HepG2 (cell line): Measurements from ENCODE around the gene FJX1. TPM values are rescaled to one million over a fixed set of nuclear protein-coding genes. Genes with fewer than 3 reads are reported as not detected.
A peak's percentile ranks its signal among the peaks of the same experiment; 100 is the strongest.

Source experiments
- ATAD3A ChIP-seq: sonication (generic); formaldehyde crosslinking; IDR thresholded peaks from 2 replicates; pipeline ENCODE4 v1.4.0; 2020; ENCODE audit warnings: missing genetic modification reagents
- BHLHE40 ChIP-seq: IDR thresholded peaks from 2 replicates; pipeline ENCODE4 v1.6.1; 2011; ENCODE audit warnings: low read length, improper control_type of control experiment
- HOXA9 ChIP-seq: sonication (generic); formaldehyde crosslinking; IDR thresholded peaks from 2 replicates; pipeline ENCODE4 v1.8.1; 2022; ENCODE audit warnings: missing genetic modification reagents, mild to moderate bottlenecking, moderate library complexity, borderline replicate concordance
- JDP2 ChIP-seq: sonication (generic); formaldehyde crosslinking; IDR thresholded peaks from 2 replicates; pipeline ENCODE4 v1.8.1; 2022; ENCODE audit warnings: missing genetic modification reagents, borderline replicate concordance
- MED13 ChIP-seq: sonication (generic); formaldehyde crosslinking; IDR thresholded peaks from 2 replicates; pipeline ENCODE4 v1.5.0; 2020; ENCODE audit warnings: missing genetic modification reagents
- MEIS1 ChIP-seq: sonication (generic); formaldehyde crosslinking; IDR thresholded peaks from 2 replicates; pipeline ENCODE4 v1.9.0; 2021; ENCODE audit warnings: mild to moderate bottlenecking, missing genetic modification reagents, moderate library complexity, borderline replicate concordance
- NFYC ChIP-seq: IDR thresholded peaks from 2 replicates; pipeline ENCODE4 v1.6.1; 2016; ENCODE audit warnings: missing genetic modification reagents, missing compliant biosample characterization
- PPARG ChIP-seq: conservative IDR thresholded peaks from 2 replicates; pipeline ENCODE4 v1.6.1; 2016; ENCODE audit warnings: missing biosample characterization, missing genetic modification reagents
- RXRB ChIP-seq: IDR thresholded peaks from 2 replicates; pipeline ENCODE4 v1.6.1; 2016; ENCODE audit warnings: borderline replicate concordance, missing genetic modification reagents, missing compliant biosample characterization
- TFDP1 ChIP-seq: IDR thresholded peaks from 2 replicates; pipeline ENCODE4 v1.6.1; 2016; ENCODE audit warnings: missing compliant biosample characterization, missing genetic modification reagents, borderline replicate concordance
- THYN1 ChIP-seq: sonication (generic); formaldehyde crosslinking; IDR thresholded peaks from 2 replicates; pipeline ENCODE4 v1.8.1; 2023; ENCODE audit warnings: low read depth, mild to moderate bottlenecking, moderate library complexity, missing genetic modification reagents, borderline replicate concordance
- ZNF143 ChIP-seq: sonication (generic); formaldehyde crosslinking; IDR thresholded peaks from 2 replicates; pipeline ENCODE4 v1.4.0; 2020; ENCODE audit warnings: missing genetic modification reagents
- ZNF20 ChIP-seq: sonication (generic); formaldehyde crosslinking; IDR thresholded peaks from 2 replicates; pipeline ENCODE4 v1.4.0; 2020; ENCODE audit warnings: mild to moderate bottlenecking, moderate library complexity, missing genetic modification reagents
- ZNF598 ChIP-seq: sonication (generic); formaldehyde crosslinking; IDR thresholded peaks from 2 replicates; pipeline ENCODE4 v1.5.1; 2020; ENCODE audit warnings: mild to moderate bottlenecking, missing genetic modification reagents, borderline replicate concordance
- ZSCAN20 ChIP-seq: sonication (generic); formaldehyde crosslinking; IDR thresholded peaks from 2 replicates; pipeline ENCODE4 v1.4.0; 2020; ENCODE audit warnings: missing genetic modification reagents, mild to moderate bottlenecking, borderline replicate concordance
- polyA plus RNA-seq, 8 experiments: library from polyadenylated mRNA; depleted of rRNA in 3 of 8; stranded (reverse) in 7 of 8; unstranded in 1 of 8; fragments of >200 nt; fragmentation: Illumina TruSeq in 4 of 8; extraction: Trizol in 4 of 8; gene quantifications; 2 replicates each; pipeline versions ENCODE4 v1.2.1 to v1.2.3, GENCODE V29; 2011 to 2016; ENCODE audit warnings: low read depth in 4 of 8, missing spikeins in 1 of 8, mixed read lengths in 1 of 8; ENCODE audit not compliant: insufficient read depth in 1 of 8
- total RNA-seq, 5 experiments: library from RNA; depleted of rRNA; stranded (reverse); fragments of >200 nt; fragmentation: Illumina TruSeq; extraction: Trizol; gene quantifications; 2 replicates each; pipeline ENCODE4 v1.2.3, GENCODE V29; 2016; ENCODE audit warnings: low read depth in 1 of 5
- TF ChIP-seq, protein P1 (sequence below): sonication (generic); formaldehyde crosslinking; IDR thresholded peaks from 2 replicates; pipeline ENCODE4 v1.5.0; 2020; ENCODE audit warnings: missing genetic modification reagents
- TF ChIP-seq, protein P2 (sequence below): sonication (generic); formaldehyde crosslinking; conservative IDR thresholded peaks from 2 replicates; pipeline ENCODE4 v1.4.0; 2020; ENCODE audit warnings: missing genetic modification reagents
- TF ChIP-seq, protein P3 (sequence below): sonication (generic); formaldehyde crosslinking; IDR thresholded peaks from 2 replicates; pipeline ENCODE4 v1.4.0; 2020; ENCODE audit warnings: missing genetic modification reagents, borderline replicate concordance
- TF ChIP-seq, protein P4 (sequence below): sonication (generic); formaldehyde crosslinking; IDR thresholded peaks from 2 replicates; pipeline ENCODE4 v1.8.0; 2022; ENCODE audit warnings: missing genetic modification reagents, mild to moderate bottlenecking, borderline replicate concordance

The FJX1 gene
- total and polyA plus RNA-seq, 2 of the 13 experiments (the other 11 are each of a cell fraction or from before 2014, with no cell fraction given) = 0.40 to 0.82 TPM

GRCh38 chr11:35662061-35662648 is 43.9 kb downstream of the FJX1 start (continued):
- TF ChIP-seq RXRB (peak; percentile 92), ZNF20 (CRISPR knock-in tag) (no peak), MEIS1 (CRISPR knock-in tag) (no peak), JDP2 (CRISPR knock-in tag) (no peak), ZSCAN20 (CRISPR knock-in tag) (no peak), ATAD3A (CRISPR knock-in tag) (no peak), PPARG (CRISPR knock-in tag) (peak; percentile 84), THYN1 (no peak), ZNF598 (CRISPR knock-in tag) (no peak), ZNF143 (no peak), TFDP1 (CRISPR knock-in tag) (no peak; the same call in 1 of the 2 replicates), NFYC (CRISPR knock-in tag) (no peak), MED13 (CRISPR knock-in tag) (no peak), HOXA9 (CRISPR knock-in tag) (no peak), BHLHE40 (0 out of 2 replicates have a peak, but pooled peaks have one; percentile 28)
- TF ChIP-seq, protein P1, sequence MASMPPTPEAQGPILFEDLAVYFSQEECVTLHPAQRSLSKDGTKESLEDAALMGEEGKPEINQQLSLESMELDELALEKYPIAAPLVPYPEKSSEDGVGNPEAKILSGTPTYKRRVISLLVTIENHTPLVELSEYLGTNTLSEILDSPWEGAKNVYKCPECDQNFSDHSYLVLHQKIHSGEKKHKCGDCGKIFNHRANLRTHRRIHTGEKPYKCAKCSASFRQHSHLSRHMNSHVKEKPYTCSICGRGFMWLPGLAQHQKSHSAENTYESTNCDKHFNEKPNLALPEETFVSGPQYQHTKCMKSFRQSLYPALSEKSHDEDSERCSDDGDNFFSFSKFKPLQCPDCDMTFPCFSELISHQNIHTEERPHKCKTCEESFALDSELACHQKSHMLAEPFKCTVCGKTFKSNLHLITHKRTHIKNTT (CRISPR knock-in tag) = no peak
- TF ChIP-seq, protein P2, sequence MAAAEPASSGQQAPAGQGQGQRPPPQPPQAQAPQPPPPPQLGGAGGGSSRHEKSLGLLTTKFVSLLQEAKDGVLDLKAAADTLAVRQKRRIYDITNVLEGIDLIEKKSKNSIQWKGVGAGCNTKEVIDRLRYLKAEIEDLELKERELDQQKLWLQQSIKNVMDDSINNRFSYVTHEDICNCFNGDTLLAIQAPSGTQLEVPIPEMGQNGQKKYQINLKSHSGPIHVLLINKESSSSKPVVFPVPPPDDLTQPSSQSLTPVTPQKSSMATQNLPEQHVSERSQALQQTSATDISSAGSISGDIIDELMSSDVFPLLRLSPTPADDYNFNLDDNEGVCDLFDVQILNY (CRISPR knock-in tag) = no peak
- TF ChIP-seq, protein P3, sequence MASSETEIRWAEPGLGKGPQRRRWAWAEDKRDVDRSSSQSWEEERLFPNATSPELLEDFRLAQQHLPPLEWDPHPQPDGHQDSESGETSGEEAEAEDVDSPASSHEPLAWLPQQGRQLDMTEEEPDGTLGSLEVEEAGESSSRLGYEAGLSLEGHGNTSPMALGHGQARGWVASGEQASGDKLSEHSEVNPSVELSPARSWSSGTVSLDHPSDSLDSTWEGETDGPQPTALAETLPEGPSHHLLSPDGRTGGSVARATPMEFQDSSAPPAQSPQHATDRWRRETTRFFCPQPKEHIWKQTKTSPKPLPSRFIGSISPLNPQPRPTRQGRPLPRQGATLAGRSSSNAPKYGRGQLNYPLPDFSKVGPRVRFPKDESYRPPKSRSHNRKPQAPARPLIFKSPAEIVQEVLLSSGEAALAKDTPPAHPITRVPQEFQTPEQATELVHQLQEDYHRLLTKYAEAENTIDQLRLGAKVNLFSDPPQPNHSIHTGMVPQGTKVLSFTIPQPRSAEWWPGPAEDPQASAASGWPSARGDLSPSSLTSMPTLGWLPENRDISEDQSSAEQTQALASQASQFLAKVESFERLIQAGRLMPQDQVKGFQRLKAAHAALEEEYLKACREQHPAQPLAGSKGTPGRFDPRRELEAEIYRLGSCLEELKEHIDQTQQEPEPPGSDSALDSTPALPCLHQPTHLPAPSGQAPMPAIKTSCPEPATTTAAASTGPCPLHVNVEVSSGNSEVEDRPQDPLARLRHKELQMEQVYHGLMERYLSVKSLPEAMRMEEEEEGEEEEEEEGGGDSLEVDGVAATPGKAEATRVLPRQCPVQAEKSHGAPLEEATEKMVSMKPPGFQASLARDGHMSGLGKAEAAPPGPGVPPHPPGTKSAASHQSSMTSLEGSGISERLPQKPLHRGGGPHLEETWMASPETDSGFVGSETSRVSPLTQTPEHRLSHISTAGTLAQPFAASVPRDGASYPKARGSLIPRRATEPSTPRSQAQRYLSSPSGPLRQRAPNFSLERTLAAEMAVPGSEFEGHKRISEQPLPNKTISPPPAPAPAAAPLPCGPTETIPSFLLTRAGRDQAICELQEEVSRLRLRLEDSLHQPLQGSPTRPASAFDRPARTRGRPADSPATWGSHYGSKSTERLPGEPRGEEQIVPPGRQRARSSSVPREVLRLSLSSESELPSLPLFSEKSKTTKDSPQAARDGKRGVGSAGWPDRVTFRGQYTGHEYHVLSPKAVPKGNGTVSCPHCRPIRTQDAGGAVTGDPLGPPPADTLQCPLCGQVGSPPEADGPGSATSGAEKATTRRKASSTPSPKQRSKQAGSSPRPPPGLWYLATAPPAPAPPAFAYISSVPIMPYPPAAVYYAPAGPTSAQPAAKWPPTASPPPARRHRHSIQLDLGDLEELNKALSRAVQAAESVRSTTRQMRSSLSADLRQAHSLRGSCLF = no peak; the same call in 1 of the 2 replicates
- TF ChIP-seq, protein P4, sequence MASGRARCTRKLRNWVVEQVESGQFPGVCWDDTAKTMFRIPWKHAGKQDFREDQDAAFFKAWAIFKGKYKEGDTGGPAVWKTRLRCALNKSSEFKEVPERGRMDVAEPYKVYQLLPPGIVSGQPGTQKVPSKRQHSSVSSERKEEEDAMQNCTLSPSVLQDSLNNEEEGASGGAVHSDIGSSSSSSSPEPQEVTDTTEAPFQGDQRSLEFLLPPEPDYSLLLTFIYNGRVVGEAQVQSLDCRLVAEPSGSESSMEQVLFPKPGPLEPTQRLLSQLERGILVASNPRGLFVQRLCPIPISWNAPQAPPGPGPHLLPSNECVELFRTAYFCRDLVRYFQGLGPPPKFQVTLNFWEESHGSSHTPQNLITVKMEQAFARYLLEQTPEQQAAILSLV = no peak
